ENCODE measurements around the gene RINT1. TPM values are rescaled to one million over a fixed set of nuclear protein-coding genes. Genes with fewer than 3 reads are reported as not detected.
"Not testable (repeated sequence)": the region's sequence is repeated elsewhere in the genome, so short reads cannot be mapped to it uniquely, and the experiment has no call there.

Gene RINT1
- polyA plus RNA-seq, 12 donors, result 13.2 to 31.0 (median 19.3) TPM; not detected in 1

- no peak for DNase-seq
These were observed 62.0 kb downstream of the RINT1 start for GRCh38 chr7:105594034-105594433.

- no peak for DNase-seq
These were observed 64.9 kb downstream of the RINT1 start for GRCh38 chr7:105596866-105597265.

GRCh38 chr7:105599080-105599479 is 67.1 kb downstream of the RINT1 start:
- not testable (repeated sequence) for DNase-seq

- DNase-seq, result no peak
These were observed 67.5 kb downstream of the RINT1 start for GRCh38 chr7:105599551-105599950.

GRCh38 chr7:105600720-105601550 is 68.9 kb downstream of the RINT1 start:
- DNase-seq, result no peak

- no peak for DNase-seq
These were observed 70.6 kb downstream of the RINT1 start for GRCh38 chr7:105602325-105603305.

- no peak for DNase-seq
These were observed 78.3 kb downstream of the RINT1 start for GRCh38 chr7:105610165-105610930.

- no peak for DNase-seq
These were observed 80.1 kb downstream of the RINT1 start for GRCh38 chr7:105611856-105612775.

- DNase-seq, result no peak
These were observed 80.8 kb downstream of the RINT1 start for GRCh38 chr7:105612806-105613205.

- DNase-seq, result no peak
These were observed 81.8 kb downstream of the RINT1 start for GRCh38 chr7:105613611-105614330.

- DNase-seq, result no peak
These were observed 82.4 kb downstream of the RINT1 start for GRCh38 chr7:105614341-105614840.

Other genes with a start within 250 kb of the RINT1 start
- gene SRPK2, start 143.3 kb upstream of the RINT1 start, polyA plus RNA-seq (ENCODE audit: insufficient read length in 12 of 12), result 10 to 100 TPM in 11 of 12 donors, not detected in 1; 33.6 to 52.9 (median 43.1) TPM
- gene PUS7, start 9.9 kb upstream of the RINT1 start, polyA plus RNA-seq (ENCODE audit: insufficient read length in 12 of 12), result 10 to 100 TPM in 11 of 12 donors, not detected in 1; 10.6 to 19.9 (median 15.6) TPM
- 1 to 10 TPM in 8 of 12 donors, under 1 TPM in 2, not detected in 2; 0.70 to 3.1 (median 1.5) TPM for gene EFCAB10, start 49.3 kb downstream of the RINT1 start, polyA plus RNA-seq (ENCODE audit: insufficient read length in 12 of 12)

Measured in muscle of arm (tissue), 12 donors.